KBM-7 (cell line): ENCODE results near the gene MRFAP1.
"Not testable (repeated sequence)": the region's sequence is repeated elsewhere in the genome, so short reads cannot be mapped to it uniquely, and the experiment has no call there.

Experiments
- DNase-seq: peaks from one replicate; pipeline ENCODE4 v3.0.0-alpha.2; 2015
- in situ Hi-C: fragments of 300-500 bp; cut with MboI; formaldehyde crosslinking; loops from 2 replicates; pipeline ENCODE4 v1.14.3; 2020; ENCODE audit warnings: low sequenced_read_pairs, low pct_unique_long_range_greater_than_20kb, mixed read lengths

MRFAP1 gene

DNA sequence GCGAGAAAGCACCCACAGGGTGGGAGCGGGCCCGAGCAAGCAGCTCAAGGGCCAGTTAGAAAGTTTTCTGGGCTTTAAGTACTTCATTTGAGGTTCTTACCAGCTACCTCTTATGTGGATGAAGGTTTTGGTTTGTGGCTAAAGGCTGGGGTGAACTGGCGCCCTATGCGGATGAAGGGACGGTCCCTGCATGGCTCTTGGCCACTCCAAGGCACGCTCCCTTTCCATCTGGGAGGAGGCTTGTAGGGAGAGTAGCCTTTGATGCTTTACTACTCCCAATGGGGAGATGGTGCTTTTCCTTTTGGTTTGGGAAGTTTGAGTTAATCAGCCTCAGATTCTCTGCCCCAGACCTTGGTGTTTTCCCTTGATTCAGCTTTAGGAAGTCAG, 17.7 kb downstream of the MRFAP1 start:
- no peak for DNase-seq
- in situ Hi-C loops: no loop called here

DNA sequence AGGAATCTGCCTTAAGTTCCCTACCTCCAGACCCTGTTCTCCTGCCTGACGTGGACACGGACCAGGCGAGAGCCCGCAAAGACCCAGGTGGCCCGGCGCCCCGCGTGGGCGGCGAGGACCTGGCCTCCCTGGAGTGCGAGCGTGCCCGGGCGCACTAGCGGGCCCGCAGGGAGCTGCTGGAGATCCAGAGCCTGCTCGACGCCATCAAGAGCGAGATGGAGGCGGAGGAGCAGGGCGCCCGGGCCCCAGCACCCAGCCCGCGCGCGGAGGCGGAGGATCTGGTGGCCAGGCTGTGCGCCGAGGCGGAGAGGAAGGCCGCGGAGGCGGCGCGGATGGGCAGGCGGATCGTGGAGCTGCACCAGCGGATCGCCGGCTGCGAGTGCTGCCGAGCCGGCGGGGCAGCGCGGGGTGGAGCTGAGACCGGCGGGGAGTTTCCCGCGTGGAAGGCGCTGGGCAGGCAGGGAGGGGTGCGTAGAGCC, 18.2 kb downstream of the MRFAP1 start:
- DNase-seq: no peak
- in situ Hi-C loops: no loop called here

DNA sequence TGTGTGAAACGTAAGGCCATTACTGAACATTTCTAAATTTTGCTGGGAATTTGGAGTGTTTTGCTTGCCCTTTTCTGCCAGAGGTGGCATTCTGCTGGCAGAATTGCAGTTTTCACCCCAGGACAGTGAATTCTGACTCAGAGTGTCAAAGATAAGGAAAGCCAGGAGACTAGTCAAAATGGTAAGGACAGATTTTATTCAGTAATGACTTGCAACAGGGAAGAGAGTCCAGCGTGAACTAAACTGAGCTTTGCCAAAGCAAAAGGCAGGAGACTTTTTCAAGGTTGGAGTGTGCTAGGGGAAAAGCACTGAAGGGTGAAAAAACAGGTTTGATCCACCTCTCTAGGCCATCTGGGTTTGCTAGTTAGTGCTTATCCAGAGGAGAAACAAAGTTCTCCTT, 19.4 kb downstream of the MRFAP1 start:
- in situ Hi-C loops: no loop called here

DNA sequence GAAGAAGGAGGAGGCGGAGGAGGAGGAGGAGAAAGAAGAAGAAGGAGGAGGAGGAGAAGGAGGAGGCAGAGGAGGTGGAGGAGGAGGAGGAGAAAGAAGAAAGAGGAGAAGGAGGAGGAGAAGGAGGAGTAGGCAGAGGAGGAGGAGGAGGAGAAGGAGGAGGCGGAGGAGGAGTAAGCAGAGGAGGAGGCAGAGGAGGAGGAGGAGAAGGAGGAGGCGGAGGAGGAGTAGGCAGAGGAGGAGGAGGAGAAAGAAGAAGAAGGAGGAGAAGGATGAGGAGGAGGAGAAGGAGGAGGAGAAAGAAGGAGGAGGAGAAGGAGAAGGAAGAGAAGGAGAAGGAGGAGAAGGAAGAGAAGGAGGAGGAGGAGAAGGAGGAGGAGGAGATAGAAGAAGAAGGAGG, 19.9 kb downstream of the MRFAP1 start:
- in situ Hi-C loops: no loop called here
- DNase-seq: no peak

More for the DNA sequence above, 19.4 kb downstream of the MRFAP1 start:
- DNase-seq: no peak

DNA sequence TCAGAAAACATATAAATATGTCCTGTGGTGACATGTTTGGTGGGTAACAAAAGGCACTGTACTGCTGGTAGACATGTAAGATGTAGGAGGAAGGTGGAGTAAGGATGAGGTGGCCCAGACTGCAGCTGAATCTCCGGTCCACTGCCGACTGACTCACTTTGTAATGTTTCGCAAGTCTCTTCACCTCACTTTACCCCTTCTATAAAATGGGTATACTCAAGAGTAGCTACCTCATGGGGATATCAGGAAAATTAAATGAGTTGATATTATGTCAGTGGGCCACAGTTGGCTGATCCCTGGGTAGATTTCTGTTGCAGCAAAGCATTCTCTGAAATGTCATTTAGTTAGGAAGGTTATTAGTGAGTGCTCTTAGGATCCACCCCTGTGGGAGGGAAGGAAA, 22.1 kb downstream of the MRFAP1 start:
- DNase-seq: no peak
- in situ Hi-C loops: no loop called here

DNA sequence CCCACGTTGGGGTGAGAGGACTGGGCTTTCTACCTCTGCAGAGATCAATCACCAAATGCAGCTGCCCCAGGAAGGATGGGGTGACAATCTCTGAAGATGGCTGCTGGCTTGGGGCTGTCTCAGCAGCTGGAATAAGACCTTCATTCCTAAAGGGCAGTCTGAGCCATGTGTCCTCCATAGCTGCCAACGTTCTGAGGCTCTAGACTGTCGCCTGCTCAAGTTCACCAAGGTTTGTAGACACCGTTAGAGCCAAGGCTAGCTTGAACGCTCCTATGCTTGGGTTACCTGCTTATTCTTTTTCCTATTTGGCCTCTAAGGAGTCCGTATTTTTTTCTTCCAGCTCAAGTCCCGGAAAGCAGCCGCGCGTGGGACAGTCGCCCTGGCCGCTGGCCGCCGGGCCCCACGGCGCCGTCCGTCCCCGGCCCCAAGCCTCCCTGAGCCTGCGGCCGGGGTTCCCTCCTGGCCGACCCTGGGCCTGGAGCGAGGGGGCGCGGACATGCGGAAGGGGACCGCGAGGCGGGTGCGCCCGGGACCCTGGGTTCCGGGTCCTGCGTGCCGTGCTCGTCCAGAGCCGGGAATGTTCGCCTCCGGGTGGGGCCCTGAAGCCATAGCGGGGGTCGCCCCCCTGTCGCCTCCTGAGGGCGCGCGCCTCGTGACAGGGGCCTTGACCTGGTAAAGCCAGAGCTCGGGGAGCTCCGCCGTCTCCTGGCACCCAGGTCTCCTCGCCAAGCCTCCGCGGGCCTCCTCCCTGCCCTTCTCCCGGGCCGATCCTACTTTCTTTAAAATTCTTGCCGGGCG, 23.3 kb downstream of the MRFAP1 start:
- in situ Hi-C loops: no loop called here
- DNase-seq: no peak

DNA sequence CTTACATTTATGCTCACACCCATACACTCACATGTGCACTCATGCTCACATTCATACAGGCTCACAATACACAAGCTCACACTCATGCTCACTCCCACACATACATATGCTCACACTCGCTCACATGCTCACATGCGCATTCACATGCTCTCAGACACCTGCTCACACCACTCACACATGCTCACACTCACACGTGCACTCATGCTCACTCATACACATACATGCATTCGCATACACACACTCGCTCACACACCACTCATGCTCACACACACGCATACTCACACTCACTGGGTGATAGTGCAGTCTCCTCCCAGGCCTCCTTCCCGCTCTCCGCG, 24.8 kb downstream of the MRFAP1 start:
- DNase-seq: no peak
- in situ Hi-C loops: no loop called here

DNA sequence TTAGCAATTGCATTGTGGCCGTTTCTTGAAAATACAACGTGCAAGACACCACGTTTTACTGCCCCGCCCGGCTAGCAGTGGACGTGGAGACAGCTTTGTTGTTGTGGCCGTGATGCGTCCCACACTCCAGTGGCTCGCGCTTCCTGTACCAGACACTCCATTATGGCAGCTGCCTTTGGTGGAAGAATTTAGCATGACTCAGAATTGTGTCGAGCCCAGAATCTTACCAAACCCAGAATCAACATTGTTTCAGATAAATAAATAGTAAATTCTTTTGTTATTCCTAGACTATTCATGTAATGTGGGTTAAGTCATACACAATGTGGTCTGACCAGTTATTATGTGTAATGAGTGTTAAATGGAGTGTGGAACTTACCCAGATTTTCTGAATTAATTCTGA, 27.9 kb downstream of the MRFAP1 start:
- in situ Hi-C loops: no loop called here
- DNase-seq: no peak

DNA sequence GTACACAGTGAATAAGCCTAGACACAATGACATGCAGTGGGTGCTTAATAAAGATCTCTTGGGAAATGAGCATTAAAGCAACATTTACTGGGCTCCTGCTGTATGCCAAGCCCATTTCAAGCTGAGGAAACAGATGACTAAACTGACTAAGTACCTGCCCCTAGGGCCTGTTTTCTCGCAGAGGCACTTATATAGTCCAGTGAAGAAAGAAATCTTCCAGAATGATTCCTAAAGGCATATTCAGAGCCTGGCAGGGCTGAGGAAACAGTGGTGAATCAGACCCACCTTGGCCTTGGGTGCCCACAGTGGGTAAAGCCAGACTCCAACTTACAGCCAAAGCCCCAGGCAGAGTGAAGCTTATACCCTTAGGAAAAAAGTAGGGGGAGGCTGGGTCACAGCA, 31.2 kb downstream of the MRFAP1 start:
- in situ Hi-C loops: no loop called here
- no peak for DNase-seq

DNA sequence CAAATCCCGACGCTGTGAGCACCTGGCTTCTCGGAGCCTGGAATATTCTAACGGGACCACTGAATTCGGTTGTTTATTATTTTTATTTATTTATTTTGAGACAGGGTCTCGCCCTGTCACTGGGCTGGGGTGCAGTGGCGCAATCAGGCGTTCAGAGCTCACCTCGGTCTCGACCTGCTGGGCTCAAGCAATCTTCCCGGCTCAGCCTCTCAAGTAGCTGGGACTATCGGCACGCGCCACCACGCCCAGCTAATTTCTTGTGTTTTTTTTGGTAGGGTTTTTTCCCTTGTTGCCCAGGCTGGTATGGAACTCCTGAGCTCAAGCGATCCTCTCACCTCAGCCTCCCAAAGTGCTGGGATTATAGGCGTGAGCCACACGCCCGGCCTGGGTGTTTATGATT, 31.6 kb downstream of the MRFAP1 start:
- in situ Hi-C loops: no loop called here
- DNase-seq: no peak

DNA sequence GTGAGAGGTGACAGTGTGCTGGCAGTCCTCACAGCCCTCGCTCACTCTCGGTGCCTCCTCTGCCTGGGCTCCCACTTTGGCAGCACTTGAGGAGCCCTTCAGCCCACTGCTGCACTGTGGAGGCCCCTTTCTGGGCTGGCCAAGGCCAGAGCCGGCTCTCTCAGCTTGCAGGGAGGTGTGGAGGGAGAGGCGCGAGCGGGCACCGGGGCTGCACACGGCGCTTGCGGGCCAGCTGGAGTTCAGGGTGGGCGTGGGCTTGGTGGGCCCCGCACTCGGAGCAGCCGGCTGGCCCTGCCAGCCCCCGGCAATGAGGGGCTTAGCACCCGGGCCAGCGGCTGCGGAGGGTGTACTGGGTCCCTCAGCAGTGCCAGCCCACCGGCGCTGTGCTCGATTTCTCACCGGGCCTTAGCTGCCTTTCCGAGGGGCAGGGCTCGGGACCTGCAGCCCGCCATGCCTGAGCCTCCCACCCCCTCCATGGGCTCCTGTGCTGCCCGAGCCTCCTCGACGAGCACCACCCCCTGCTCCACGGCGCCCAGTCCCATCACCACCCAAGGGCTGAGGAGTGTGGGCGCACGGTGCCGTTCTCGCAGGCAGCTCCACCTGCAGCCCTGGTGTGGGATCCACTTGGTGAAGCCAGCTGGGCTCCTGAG, 32.2 kb downstream of the MRFAP1 start:
- DNase-seq, in situ Hi-C loops: not testable (repeated sequence)

DNA sequence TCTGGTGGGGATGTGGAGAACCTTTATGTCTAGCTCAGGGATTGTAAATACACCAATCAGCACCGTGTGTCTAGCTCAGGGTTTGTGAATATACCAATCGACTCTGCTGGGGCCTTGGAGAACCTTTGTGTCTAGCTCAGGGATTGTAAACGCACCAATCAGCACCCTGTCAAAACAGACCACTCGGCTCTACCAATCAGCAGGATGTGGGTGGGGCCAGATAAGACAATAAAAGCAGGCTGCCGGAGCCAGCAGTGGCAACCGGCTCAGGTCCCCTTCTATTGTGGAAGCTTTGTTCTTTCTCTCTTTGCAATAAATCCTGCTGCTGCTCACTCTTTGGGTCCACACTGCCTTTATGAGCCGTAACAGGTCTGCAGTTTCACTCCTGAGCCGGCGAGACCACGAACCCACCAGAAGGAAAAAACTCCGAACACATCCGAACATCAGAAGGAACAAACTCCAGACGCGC, 32.7 kb downstream of the MRFAP1 start:
- in situ Hi-C loops, DNase-seq: not testable (repeated sequence)

DNA sequence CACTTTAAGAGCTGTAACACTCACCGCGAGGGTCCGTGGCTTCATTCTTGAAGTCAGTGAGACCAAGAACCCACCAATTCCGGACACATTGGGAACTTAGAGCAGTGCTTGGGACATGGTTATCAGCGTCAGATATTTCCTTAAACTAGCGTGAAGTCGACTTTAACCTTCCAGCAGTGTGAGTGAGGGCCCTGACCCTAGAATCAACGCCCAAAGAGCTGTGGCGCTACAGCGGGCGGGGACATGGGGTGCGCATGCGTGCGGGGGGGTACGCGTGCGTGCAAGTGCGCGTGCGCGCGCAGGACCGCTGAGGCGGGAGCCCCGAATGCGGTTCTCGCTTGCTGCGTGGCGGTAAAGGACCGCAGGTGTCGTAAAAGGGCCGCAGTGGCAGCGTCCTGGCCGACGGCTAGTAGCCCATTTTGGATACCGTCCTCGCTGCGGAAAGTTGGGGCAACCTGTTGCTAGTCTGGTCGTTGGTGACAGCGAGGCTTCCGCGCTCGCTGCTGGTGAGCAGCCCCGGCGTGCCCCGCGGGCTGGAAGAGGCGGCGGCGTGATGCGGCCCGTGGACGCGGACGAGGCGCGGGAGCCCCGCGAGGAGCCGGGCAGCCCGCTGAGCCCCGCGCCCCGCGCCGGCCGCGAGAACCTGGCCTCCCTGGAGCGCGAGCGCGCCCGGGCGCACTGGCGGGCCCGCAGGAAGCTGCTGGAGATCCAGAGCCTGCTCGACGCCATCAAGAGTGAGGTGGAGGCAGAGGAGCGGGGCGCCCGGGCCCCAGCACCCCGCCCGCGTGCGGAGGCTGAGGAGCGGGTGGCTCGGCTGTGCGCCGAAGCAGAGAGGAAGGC, 33.4 kb downstream of the MRFAP1 start:
- DNase-seq: peak; percentile 87
- in situ Hi-C loops: no loop called here

DNA sequence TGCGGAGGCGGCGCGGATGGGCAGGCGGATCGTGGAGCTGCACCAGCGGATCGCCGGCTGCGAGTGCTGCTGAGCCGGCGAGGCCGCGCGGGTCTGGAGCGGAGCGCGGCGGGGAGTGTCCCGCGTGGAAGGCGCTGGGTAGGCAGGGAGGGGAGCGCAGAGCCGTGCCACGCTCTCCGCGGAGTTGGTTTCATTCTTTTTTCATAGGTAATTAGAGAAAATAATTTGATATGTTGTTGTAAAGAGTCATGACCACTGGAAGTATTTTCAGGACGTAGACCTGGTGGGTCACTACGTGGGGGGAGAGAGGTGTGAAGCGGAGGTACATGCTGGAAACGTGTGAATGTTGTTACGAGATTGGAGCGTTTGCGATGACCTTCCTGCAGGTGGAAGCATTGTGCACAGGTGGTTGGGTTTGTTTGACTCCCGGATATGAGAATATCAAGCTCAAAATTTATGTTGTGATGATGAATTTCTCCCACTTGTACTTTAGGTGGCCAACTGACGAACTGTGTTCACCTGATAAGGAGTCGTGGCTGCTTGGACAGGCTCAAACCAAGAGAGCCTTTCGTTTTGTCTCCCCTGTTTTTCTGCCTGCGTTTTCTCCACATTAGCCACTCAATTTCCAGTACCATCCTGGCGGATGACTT, 34.1 kb downstream of the MRFAP1 start:
- DNase-seq: peak; percentile 61
- in situ Hi-C loops: no loop called here

DNA sequence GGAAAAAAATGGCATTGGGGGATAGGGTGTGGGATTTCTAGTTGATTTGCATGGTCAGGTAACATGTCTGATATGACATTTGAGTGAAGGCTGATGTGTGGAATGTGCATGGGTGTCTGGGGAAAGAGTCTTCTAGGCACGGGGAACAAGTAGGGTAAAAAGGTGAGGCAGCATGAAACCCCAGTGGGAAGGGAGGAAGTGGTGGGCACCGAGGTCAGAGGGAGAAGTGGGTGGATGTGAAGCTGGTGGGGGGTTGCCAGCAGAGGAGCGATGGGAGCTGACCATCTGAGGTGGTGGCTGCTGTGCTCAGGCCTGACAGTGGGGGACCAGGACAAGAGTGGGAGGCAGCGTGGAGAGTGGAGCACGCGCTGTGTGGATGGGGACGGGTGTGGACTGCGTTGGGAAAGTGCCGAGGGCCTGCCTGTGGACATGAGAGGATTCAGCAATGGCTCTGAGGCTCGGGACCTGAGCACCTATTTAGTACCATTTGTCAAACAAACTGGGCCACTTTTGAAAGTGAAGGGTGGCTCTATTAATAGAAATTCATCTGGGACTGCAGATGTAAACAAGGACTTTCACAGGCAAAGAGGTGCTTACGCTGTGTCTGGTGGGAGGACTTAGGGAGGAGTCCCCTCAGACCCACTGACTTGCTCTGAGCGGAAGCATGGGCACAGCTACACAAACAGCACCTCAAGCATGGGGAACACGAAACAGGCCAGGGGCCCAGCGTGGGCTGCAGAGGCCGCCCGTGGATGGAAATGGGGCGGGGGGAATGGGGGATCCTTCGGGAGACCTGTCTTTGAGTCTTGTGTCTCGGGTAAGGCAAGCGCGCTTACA, 36.5 kb downstream of the MRFAP1 start:
- DNase-seq: no peak
- in situ Hi-C loops: no loop called here

DNA sequence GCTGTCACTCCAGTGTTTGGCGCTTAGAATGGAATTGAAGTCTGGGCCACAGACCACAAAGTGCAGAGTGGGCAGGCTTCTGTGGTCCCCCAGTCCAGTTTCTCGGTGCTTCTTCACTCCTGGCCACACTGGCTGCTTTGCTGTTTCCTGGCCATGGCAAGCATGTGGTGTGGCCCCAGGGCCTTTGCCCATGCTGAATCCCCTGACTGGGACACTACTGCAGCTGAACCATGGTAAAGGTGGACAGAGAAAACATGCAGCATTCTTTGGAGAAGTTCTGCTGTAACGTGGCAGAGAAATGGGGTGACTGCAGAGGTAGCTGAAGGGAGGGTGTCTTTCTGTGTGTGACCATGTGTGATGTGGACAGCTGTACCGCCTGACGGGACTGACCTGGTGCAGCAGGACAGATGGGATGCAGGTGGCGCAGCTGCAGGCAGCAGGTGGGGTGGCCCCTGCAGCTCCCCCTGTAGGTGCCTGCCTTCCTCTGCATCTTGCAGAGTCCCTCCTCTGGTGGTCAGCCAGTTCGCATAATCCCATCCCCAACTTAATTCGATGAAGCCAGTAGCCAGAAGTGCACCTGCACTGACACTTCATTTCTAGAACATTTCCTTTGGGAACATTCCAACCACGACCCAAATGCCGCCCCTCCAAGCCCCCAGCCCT, 40.0 kb downstream of the MRFAP1 start:
- no peak for DNase-seq
- in situ Hi-C loops: no loop called here

DNA sequence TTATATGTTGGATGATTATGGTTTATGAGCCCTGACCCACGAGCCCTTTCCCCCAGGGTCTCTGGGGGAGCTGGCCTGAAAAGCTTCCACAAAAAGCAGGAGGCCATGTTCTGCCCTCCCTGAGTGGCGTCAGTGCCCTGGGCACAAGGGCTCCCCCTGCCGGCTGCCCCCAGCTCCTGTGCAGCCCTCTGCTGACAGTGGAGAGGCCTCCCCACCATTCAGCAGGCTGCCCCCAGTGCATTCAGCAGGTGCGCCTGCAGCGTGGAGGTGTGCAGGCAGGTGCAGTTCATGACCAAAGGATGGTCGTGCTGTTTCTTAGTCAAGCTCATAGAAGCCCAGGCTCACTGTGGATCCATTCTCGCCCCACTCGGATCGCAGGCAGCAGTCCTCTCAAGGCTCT, 40.7 kb downstream of the MRFAP1 start:
- in situ Hi-C loops: no loop called here
- no peak for DNase-seq
